ENCODE data around the gene TRAPPC4. TPM values are rescaled to one million over a fixed set of nuclear protein-coding genes. Genes with fewer than 3 reads are reported as not detected.
"Not testable (repeated sequence)": the region's sequence is repeated elsewhere in the genome, so short reads cannot be mapped to it uniquely, and the experiment has no call there.

TRAPPC4 gene
- total RNA-seq, 1 donor from 2014 or later, result 60.4 TPM

GRCh38 chr11:119038884-119039283, 20.3 kb downstream of the TRAPPC4 start:
- Mint-ChIP-seq H3K36me3 (ENCODE audit: low read depth, unreplicated experiment) (no peaks in the 10 kb centered on the region), H3K27me3 (ENCODE audit: unreplicated experiment) (no peaks in the 10 kb centered on the region), H3K27ac (ENCODE audit: unreplicated experiment) (no peak overlapping the region), H3K4me1 (ENCODE audit: unreplicated experiment) (no peaks in the 10 kb centered on the region), H3K4me3 (ENCODE audit: unreplicated experiment) (no peak overlapping the region), H3K9me3 (ENCODE audit: unreplicated experiment) (no peaks in the 10 kb centered on the region)
- no peak for DNase-seq (ENCODE audit: low spot score)
- no peak for TF ChIP-seq CTCF (IDR thresholded peaks at IDR 0.05; ENCODE audit: unreplicated experiment)

GRCh38 chr11:119039471-119039870, 20.9 kb downstream of the TRAPPC4 start:
- not testable (repeated sequence) for DNase-seq (ENCODE audit: low spot score); H3K9me3 Mint-ChIP-seq (ENCODE audit: unreplicated experiment); H3K27me3 Mint-ChIP-seq (ENCODE audit: unreplicated experiment); H3K36me3 Mint-ChIP-seq (ENCODE audit: low read depth, unreplicated experiment); H3K4me3 Mint-ChIP-seq (ENCODE audit: unreplicated experiment); H3K27ac Mint-ChIP-seq (ENCODE audit: unreplicated experiment); H3K4me1 Mint-ChIP-seq (ENCODE audit: unreplicated experiment)

GRCh38 chr11:119041821-119042514, 23.4 kb downstream of the TRAPPC4 start:
- Mint-ChIP-seq H3K4me1 (ENCODE audit: unreplicated experiment) (no peaks in the 10 kb centered on the region), H3K9me3 (ENCODE audit: unreplicated experiment) (no peaks in the 10 kb centered on the region), H3K27ac (ENCODE audit: unreplicated experiment) (no peak overlapping the region), H3K36me3 (ENCODE audit: low read depth, unreplicated experiment) (peaks cover 17% of the 10 kb centered on the region), H3K4me3 (ENCODE audit: unreplicated experiment) (no peak overlapping the region), H3K27me3 (ENCODE audit: unreplicated experiment) (peaks cover 2% of the 10 kb centered on the region)
- TF ChIP-seq CTCF (IDR thresholded peaks at IDR 0.05; ENCODE audit: unreplicated experiment), result no peak
- no peak for DNase-seq (ENCODE audit: low spot score)

GRCh38 chr11:119042927-119043326, 24.4 kb downstream of the TRAPPC4 start:
- peaks cover 2% of the 10 kb centered on the region for H3K27me3 Mint-ChIP-seq (ENCODE audit: unreplicated experiment)
- no peaks in the 10 kb centered on the region for H3K9me3 Mint-ChIP-seq (ENCODE audit: unreplicated experiment)
- H3K27ac Mint-ChIP-seq (ENCODE audit: unreplicated experiment), result no peak overlapping the region
- no peak overlapping the region for H3K4me3 Mint-ChIP-seq (ENCODE audit: unreplicated experiment)
- no peaks in the 10 kb centered on the region for H3K4me1 Mint-ChIP-seq (ENCODE audit: unreplicated experiment)
- no peak for TF ChIP-seq CTCF (IDR thresholded peaks at IDR 0.05; ENCODE audit: unreplicated experiment)
- no peak for DNase-seq (ENCODE audit: low spot score)
- H3K36me3 Mint-ChIP-seq (ENCODE audit: low read depth, unreplicated experiment), result peaks cover 24% of the 10 kb centered on the region

- Mint-ChIP-seq H3K36me3 (ENCODE audit: low read depth, unreplicated experiment) (peaks cover 37% of the 10 kb centered on the region), H3K4me3 (ENCODE audit: unreplicated experiment) (no peak overlapping the region), H3K4me1 (ENCODE audit: unreplicated experiment) (no peaks in the 10 kb centered on the region), H3K27me3 (ENCODE audit: unreplicated experiment) (peaks cover 5% of the 10 kb centered on the region), H3K27ac (ENCODE audit: unreplicated experiment) (no peak overlapping the region), H3K9me3 (ENCODE audit: unreplicated experiment) (no peaks in the 10 kb centered on the region)
- DNase-seq (ENCODE audit: low spot score), result no peak
- peak; percentile 45 for TF ChIP-seq CTCF (IDR thresholded peaks at IDR 0.05; ENCODE audit: unreplicated experiment)
Observed at GRCh38 chr11:119044708-119045107, 26.1 kb downstream of the TRAPPC4 start.
